Neural cell (in vitro differentiated cells): ENCODE measurements around the gene TAF6. TPM values are rescaled to one million over a fixed set of nuclear protein-coding genes. Genes with fewer than 3 reads are reported as not detected.

Experiments
- H2AFZ ChIP-seq: fragments of 200-600, 300-800 bp; sonication (generic), shearing (Covaris generic); 2 replicates; pipeline ENCODE4 v1.6.0; 2014; ENCODE audit warnings: low read depth, mild to moderate bottlenecking, antibody characterized with exemption, low read length, moderate library complexity
- H3F3A ChIP-seq: fragments of 200-600 bp; shearing (Covaris generic); 2 replicates; pipeline ENCODE4 v1.6.1; 2016; ENCODE audit warnings: mild to moderate bottlenecking, moderate library complexity, mixed read lengths, antibody characterized with exemption, low read length; ENCODE audit not compliant: insufficient read depth, poor library complexity, severe bottlenecking
- H3K27ac ChIP-seq: fragments of 200-600, 300-800 bp; sonication (generic), shearing (Covaris generic); 2 replicates; pipeline ENCODE4 v1.5.1; 2014; ENCODE audit warnings: mild to moderate bottlenecking, low read length, moderate library complexity
- H3K27me3 ChIP-seq: fragments of 300-800, 200-600 bp; sonication (generic), shearing (Covaris generic); 2 replicates; pipeline ENCODE4 v1.6.0; 2014; ENCODE audit warnings: mild to moderate bottlenecking, low read depth, low read length, moderate library complexity; ENCODE audit not compliant: insufficient read depth
- H3K36me3 ChIP-seq: fragments of 300-800, 200-600 bp; sonication (generic), shearing (Covaris generic); 2 replicates; pipeline ENCODE4 v1.5.1; 2014; ENCODE audit warnings: mild to moderate bottlenecking, antibody characterized with exemption, low read length, moderate library complexity; ENCODE audit not compliant: insufficient read depth
- H3K4me2 ChIP-seq: fragments of 300-800, 200-600 bp; sonication (generic), shearing (Covaris generic); 2 replicates; pipeline ENCODE4 v1.6.0; 2014; ENCODE audit warnings: mild to moderate bottlenecking, low read length
- H3K4me3 ChIP-seq: fragments of 300-800, 200-600 bp; sonication (generic), shearing (Covaris generic); 2 replicates; pipeline ENCODE4 v1.5.1; 2014; ENCODE audit warnings: mild to moderate bottlenecking, low read length, moderate library complexity
- H3K79me2 ChIP-seq: fragments of 200-600 bp; shearing (Covaris generic); replicated peaks from 2 replicates; pipeline ENCODE4 v1.6.0; 2014; ENCODE audit warnings: mild to moderate bottlenecking, low read length, moderate library complexity; ENCODE audit not compliant: insufficient read depth
- H3K9ac ChIP-seq: fragments of 300-800, 200-600 bp; sonication (generic), shearing (Covaris generic); 2 replicates; pipeline ENCODE4 v1.6.1; 2016; ENCODE audit warnings: mild to moderate bottlenecking, low read length, mixed read lengths
- H3K9me2 ChIP-seq: fragments of 200-600 bp; shearing (Covaris generic); 2 replicates; pipeline ENCODE4 v1.6.1; 2016; ENCODE audit warnings: mild to moderate bottlenecking, low read length, mixed read lengths; ENCODE audit not compliant: insufficient read depth
- H3K9me3 ChIP-seq: fragments of 200-600, 300-800 bp; sonication (generic), shearing (Covaris generic); 2 replicates; pipeline ENCODE4 v1.6.1; 2016; ENCODE audit warnings: mild to moderate bottlenecking, mixed run types, low read length, moderate library complexity, mixed read lengths
- H4K20me1 ChIP-seq: fragments of 200-600 bp; shearing (Covaris generic); 2 replicates; pipeline ENCODE4 v1.6.1; 2016; ENCODE audit warnings: mild to moderate bottlenecking, mixed run types; ENCODE audit not compliant: insufficient read depth
- CTCF ChIP-seq: fragments of 450-650 bp; IDR thresholded peaks from 2 replicates; pipeline ENCODE4 v1.5.1; 2014; ENCODE audit warnings: antibody characterized with exemption, mild to moderate bottlenecking, moderate library complexity; ENCODE audit not compliant: poor library complexity, severe bottlenecking
- EP300 ChIP-seq: fragments of 450-650 bp; conservative IDR thresholded peaks from 2 replicates; pipeline ENCODE4 v1.6.1; 2014; ENCODE audit warnings: antibody characterized with exemption, mild to moderate bottlenecking, moderate library complexity; ENCODE audit not compliant: poor library complexity, severe bottlenecking
- EZH2 ChIP-seq: fragments of 200-600, 300-800 bp; shearing (Covaris generic), sonication (generic); IDR thresholded peaks from 2 replicates; pipeline ENCODE4 v1.6.1; 2014; ENCODE audit warnings: antibody characterized with exemption, low read length, borderline replicate concordance, mild to moderate bottlenecking; ENCODE audit not compliant: insufficient read depth, poor library complexity, severe bottlenecking
- MXI1 ChIP-seq: fragments of 450-650 bp; conservative IDR thresholded peaks from 2 replicates; pipeline ENCODE4 v1.6.1; 2014; ENCODE audit warnings: antibody characterized with exemption, mild to moderate bottlenecking; ENCODE audit not compliant: poor library complexity, severe bottlenecking
- POLR2AphosphoS5 ChIP-seq: IDR thresholded peaks from 2 replicates; pipeline ENCODE4 v1.6.1; 2012
- RAD21 ChIP-seq: fragments of 450-650 bp; conservative IDR thresholded peaks from 2 replicates; pipeline ENCODE4 v1.6.1; 2014; ENCODE audit warnings: antibody characterized with exemption, mild to moderate bottlenecking, moderate library complexity
- REST ChIP-seq: IDR thresholded peaks from 2 replicates; pipeline ENCODE4 v1.6.1; 2012; ENCODE audit warnings: borderline replicate concordance
- SMC3 ChIP-seq: fragments of 450-650 bp; conservative IDR thresholded peaks from 2 replicates; pipeline ENCODE4 v1.6.1; 2014; ENCODE audit warnings: antibody characterized with exemption, mild to moderate bottlenecking, moderate library complexity; ENCODE audit not compliant: poor library complexity
- TAF1 ChIP-seq: IDR thresholded peaks from 2 replicates; pipeline ENCODE4 v1.6.1; 2012; ENCODE audit warnings: low read depth
- polyA plus RNA-seq: library from polyadenylated mRNA; depleted of rRNA; stranded (reverse); fragments of >200 nt; gene quantifications from 2 replicates; pipeline ENCODE4 v1.2.3, GENCODE V29; 2014

The TAF6 gene
- polyA plus RNA-seq, 1 donor from 2014 or later = 23.4 TPM

GRCh38 chr7:100101016-100101862 lies 17.9 kb downstream of the TAF6 start, which contains the start of the genes AP4M1 and MCM7:
Gene AP4M1, plus strand, starts transcription at chr7:100101643. Its CDS starts 72 bp downstream, at chr7:100101715.
Gene MCM7, minus strand, starts transcription at chr7:100101397. Its CDS starts 103 bp downstream, at chr7:100101294.
- Histone ChIP-seq H3K4me3 (peak within 1 kb of the TSS; percentile 78), H2AFZ (peak within 1 kb of the TSS; percentile 65), H3K27ac (peak within 1 kb of the TSS; percentile 95), H3K9me3 (no peaks in the 10 kb centered on the region), H3F3A (no peaks in the 10 kb centered on the region), H3K79me2 (peaks cover 26% of the 10 kb centered on the region), H3K9me2 (no peaks in the 10 kb centered on the region), H4K20me1 (no peaks in the 10 kb centered on the region), H3K4me2 (peak within 1 kb of the TSS; percentile 81), H3K9ac (peak within 1 kb of the TSS; percentile 93), H3K36me3 (peaks cover 8% of the 10 kb centered on the region), H3K27me3 (no peaks in the 10 kb centered on the region)
- peak; percentile 22 for TF ChIP-seq REST
- peak; percentile 88 for TF ChIP-seq MXI1
- no peak for TF ChIP-seq RAD21
- no peak for TF ChIP-seq SMC3
- no peak for TF ChIP-seq EZH2
- no peak for TF ChIP-seq CTCF

- Histone ChIP-seq H3K9me2 (no peaks in the 10 kb centered on the region), H3F3A (no peaks in the 10 kb centered on the region), H3K79me2 (peaks cover 26% of the 10 kb centered on the region), H3K9ac (peak overlapping the region; percentile 93), H3K36me3 (peaks cover 12% of the 10 kb centered on the region), H3K27me3 (no peaks in the 10 kb centered on the region), H2AFZ (peak overlapping the region; percentile 62), H3K4me2 (no peak overlapping the region), H3K9me3 (no peaks in the 10 kb centered on the region), H4K20me1 (no peaks in the 10 kb centered on the region), H3K4me3 (peak overlapping the region; percentile 78), H3K27ac (peak overlapping the region; percentile 95)
- TF ChIP-seq RAD21 = no peak
- TF ChIP-seq REST = no peak
- no peak for TF ChIP-seq CTCF
- peak; percentile 33 for TF ChIP-seq SMC3
- TF ChIP-seq POLR2AphosphoS5 = peak; percentile 76
- TF ChIP-seq EP300 = peak; percentile 78
- peak; percentile 86 for TF ChIP-seq MXI1
- TF ChIP-seq TAF1 = peak; percentile 66
- TF ChIP-seq EZH2 = no peak
Observed at GRCh38 chr7:100100420-100101015, 18.6 kb downstream of the TAF6 start.
